ENCODE measurements around the gene BRD9. TPM values are rescaled to one million over a fixed set of nuclear protein-coding genes. Genes with fewer than 3 reads are reported as not detected.

BRD9 gene
- total and polyA plus RNA-seq, 2 donors (not counting 3 experiments of a cell fraction or from before 2014, with no cell fraction given), result 17.6 to 67.6 TPM

DNA sequence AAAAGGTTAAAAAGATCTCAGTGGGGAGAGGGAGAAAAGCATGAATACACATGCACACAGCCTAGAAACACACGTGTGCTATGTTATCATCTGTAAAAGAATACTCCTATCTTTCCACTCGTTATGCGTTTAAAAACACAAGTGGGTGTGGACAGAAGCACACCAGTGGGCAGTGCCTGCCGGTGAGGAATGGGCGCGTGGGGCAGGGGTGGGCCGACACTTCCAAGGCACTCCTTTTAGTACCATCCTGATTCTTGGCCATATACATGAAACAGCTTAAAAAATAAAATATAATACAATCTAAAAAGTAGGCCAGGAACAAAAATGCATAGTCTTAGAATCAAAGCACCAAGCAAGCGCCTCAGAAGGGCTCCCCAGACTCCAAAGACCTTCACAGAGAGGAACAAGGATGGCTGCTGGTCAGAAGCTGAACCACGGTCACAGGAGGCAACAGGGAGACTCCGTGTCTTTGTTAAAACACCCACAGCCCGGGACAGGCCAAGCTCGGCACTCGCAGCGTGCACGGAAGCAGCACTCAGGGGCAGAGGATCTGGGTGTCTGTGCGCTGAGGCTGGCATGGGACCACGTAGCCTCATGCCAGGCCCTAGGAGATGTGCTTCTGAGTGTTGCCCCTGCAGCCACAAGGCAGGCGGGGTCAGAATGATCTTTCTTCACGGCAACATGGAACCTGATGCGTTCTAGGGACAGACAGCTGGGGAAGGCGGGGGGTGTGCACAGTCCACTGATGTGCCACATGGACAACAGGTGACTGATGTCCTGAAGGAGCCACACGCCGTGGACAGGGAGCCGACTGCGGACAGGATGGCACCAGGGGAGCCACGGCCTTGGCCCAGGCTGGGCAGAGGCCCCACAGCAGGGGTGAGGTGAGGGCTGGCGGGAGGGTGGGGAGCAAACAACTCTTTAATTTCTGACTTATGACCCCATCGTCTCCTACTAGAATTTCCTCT is 15.9 kb downstream of the BRD9 start:
- CTCF ChIA-PET, result no interaction called here
- Histone ChIP-seq H3K27ac (ENCODE audit: insufficient read depth, low read depth, low read length) (no peak overlapping the region), H4K20me1 (replicated peaks; ENCODE audit: control insufficient read depth, extremely low read depth, insufficient read depth, low read length) (no peaks in the 10 kb centered on the region), H3K9ac (replicated peaks; ENCODE audit: extremely low read depth, insufficient read depth, low read length) (no peak overlapping the region), H3K36me3 (ENCODE audit: control insufficient read depth in 2 of 2, extremely low read depth in 1 of 2, insufficient read depth in 2 of 2, low read length in 2 of 2) (peaks cover 21 to 39% of the 10 kb centered on the region in 2 experiments), H3K9me3 (replicated peaks; ENCODE audit: control insufficient read depth, insufficient read depth, low read length) (no peaks in the 10 kb centered on the region), H3K4me1 (ENCODE audit: control insufficient read depth, extremely low read depth, insufficient read depth, low read length) (peaks cover 18% of the 10 kb centered on the region), H3K4me3 (replicated peaks in 1 of 3; ENCODE audit: insufficient read depth in 1 of 3, low read depth in 1 of 3, low read length in 3 of 3) (no peak overlapping the region), H3K4me2 (ENCODE audit: insufficient read depth, low read length) (no peak overlapping the region), H3K27me3 (ENCODE audit: control insufficient read depth in 2 of 2, insufficient read depth in 2 of 2, low read length in 2 of 2) (no peaks in the 10 kb centered on the region), H3K79me2 (ENCODE audit: control insufficient read depth, insufficient read depth, low read length) (no peaks in the 10 kb centered on the region), H3K9me1 (replicated peaks; ENCODE audit: control insufficient read depth, extremely low read depth, insufficient read depth, low read length) (no peaks in the 10 kb centered on the region), H2AFZ (ENCODE audit: low read depth, low read length) (no peak overlapping the region)
- dilution Hi-C loops (cut with MboI; ENCODE audit: extremely low pct_ligation_motif_present, low sequenced_read_pairs) (no loop called here), intact Hi-C loops (cut with micrococcal nuclease) (no loop called here)
- POLR2A ChIA-PET, result no interaction called here
- no TSS peak for BruUV-seq (replicated peaks)
- DNase-seq (ENCODE audit: low read depth, low spot score), result no peak
- FAIRE-seq, result no peak
- TF ChIP-seq POLR2AphosphoS5 (IDR thresholded peaks at IDR 0.05; ENCODE audit: insufficient read depth, low read depth, low read length), result no peak

DNA sequence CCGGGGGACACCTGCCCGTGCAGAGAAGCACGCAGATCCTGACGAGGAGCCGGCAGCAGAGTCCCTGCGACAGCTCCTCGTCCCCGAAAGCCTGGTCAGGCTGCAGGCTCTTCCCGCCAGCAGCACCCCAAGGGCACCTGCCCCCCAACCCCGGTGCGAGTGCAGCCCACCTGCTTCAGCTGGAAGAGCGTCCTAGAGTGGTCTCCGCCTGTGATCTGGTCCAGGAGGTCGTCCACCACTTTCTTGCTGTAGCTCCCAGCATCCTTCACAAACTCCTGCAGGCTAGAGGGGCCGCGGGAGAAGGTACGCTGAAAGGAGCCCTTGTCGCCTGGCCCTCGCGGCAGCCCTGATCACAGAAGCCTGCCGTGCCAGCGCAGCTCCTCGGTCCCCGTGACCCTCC is 16.7 kb downstream of the BRD9 start:
- dilution Hi-C loops (cut with MboI; ENCODE audit: extremely low pct_ligation_motif_present, low sequenced_read_pairs), result no loop called here
- Histone ChIP-seq H3K4me2 (ENCODE audit: insufficient read depth, low read length) (no peak overlapping the region), H3K9ac (replicated peaks; ENCODE audit: extremely low read depth, insufficient read depth, low read length) (no peak overlapping the region), H4K20me1 (replicated peaks; ENCODE audit: control insufficient read depth, extremely low read depth, insufficient read depth, low read length) (no peaks in the 10 kb centered on the region), H3K27me3 (ENCODE audit: control insufficient read depth in 2 of 2, insufficient read depth in 2 of 2, low read length in 2 of 2) (no peaks in the 10 kb centered on the region), H3K4me3 (replicated peaks in 1 of 3; ENCODE audit: insufficient read depth in 1 of 3, low read depth in 1 of 3, low read length in 3 of 3) (no peak overlapping the region), H3K9me1 (replicated peaks; ENCODE audit: control insufficient read depth, extremely low read depth, insufficient read depth, low read length) (no peaks in the 10 kb centered on the region), H3K4me1 (ENCODE audit: control insufficient read depth, extremely low read depth, insufficient read depth, low read length) (peaks cover 18% of the 10 kb centered on the region), H3K79me2 (ENCODE audit: control insufficient read depth, insufficient read depth, low read length) (no peaks in the 10 kb centered on the region), H2AFZ (ENCODE audit: low read depth, low read length) (no peak overlapping the region), H3K9me3 (replicated peaks; ENCODE audit: control insufficient read depth, insufficient read depth, low read length) (no peaks in the 10 kb centered on the region), H3K36me3 (ENCODE audit: control insufficient read depth in 2 of 2, extremely low read depth in 1 of 2, insufficient read depth in 2 of 2, low read length in 2 of 2) (peaks cover 19 to 40% of the 10 kb centered on the region in 2 experiments), H3K27ac (ENCODE audit: insufficient read depth, low read depth, low read length) (no peak overlapping the region)
- FAIRE-seq (no peak), DNase-seq (ENCODE audit: low read depth, low spot score) (no peak)
- no TSS peak for BruUV-seq (replicated peaks)
- TF ChIP-seq EZH2 (IDR thresholded peaks at IDR 0.05; ENCODE audit: borderline replicate concordance, low read depth, low read length, severe bottlenecking) (no peak), MYC (IDR thresholded peaks at IDR 0.05; ENCODE audit: low read depth, low read length) (no peak), GATA2 (IDR thresholded peaks at IDR 0.05; ENCODE audit: insufficient read depth, insufficient read length, low read depth, low read length) (no peak), POLR2AphosphoS5 (IDR thresholded peaks at IDR 0.05; ENCODE audit: insufficient read depth, low read depth, low read length) (no peak), FOS (IDR thresholded peaks at IDR 0.05; ENCODE audit: borderline replicate concordance, insufficient read depth, low read length) (no peak), POLR2A (IDR thresholded peaks at IDR 0.05; ENCODE audit: low read depth, low read length) (no peak), JUN (IDR thresholded peaks at IDR 0.05; ENCODE audit: borderline replicate concordance, insufficient read depth, insufficient read length, low read depth) (no peak)
- TF ChIP-seq, protein P1, sequence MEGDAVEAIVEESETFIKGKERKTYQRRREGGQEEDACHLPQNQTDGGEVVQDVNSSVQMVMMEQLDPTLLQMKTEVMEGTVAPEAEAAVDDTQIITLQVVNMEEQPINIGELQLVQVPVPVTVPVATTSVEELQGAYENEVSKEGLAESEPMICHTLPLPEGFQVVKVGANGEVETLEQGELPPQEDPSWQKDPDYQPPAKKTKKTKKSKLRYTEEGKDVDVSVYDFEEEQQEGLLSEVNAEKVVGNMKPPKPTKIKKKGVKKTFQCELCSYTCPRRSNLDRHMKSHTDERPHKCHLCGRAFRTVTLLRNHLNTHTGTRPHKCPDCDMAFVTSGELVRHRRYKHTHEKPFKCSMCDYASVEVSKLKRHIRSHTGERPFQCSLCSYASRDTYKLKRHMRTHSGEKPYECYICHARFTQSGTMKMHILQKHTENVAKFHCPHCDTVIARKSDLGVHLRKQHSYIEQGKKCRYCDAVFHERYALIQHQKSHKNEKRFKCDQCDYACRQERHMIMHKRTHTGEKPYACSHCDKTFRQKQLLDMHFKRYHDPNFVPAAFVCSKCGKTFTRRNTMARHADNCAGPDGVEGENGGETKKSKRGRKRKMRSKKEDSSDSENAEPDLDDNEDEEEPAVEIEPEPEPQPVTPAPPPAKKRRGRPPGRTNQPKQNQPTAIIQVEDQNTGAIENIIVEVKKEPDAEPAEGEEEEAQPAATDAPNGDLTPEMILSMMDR (IDR thresholded peaks at IDR 0.05; ENCODE audit: extremely low read depth in 1 of 2, insufficient read depth in 1 of 2, low read depth in 1 of 2, low read length in 2 of 2), result no peak
- TF ChIP-seq, protein P2, sequence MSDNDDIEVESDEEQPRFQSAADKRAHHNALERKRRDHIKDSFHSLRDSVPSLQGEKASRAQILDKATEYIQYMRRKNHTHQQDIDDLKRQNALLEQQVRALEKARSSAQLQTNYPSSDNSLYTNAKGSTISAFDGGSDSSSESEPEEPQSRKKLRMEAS (IDR thresholded peaks at IDR 0.05; ENCODE audit: insufficient read depth, insufficient read length), result no peak
- ChIA-PET CTCF (interaction anchor here (1.2 kb wide), 1 partner anchor 207 kb away, joined by 3 read pairs; no protein-coding TSS in a partner anchor), POLR2A (no interaction called here)
- intact Hi-C loops (cut with micrococcal nuclease), result no loop called here

All from endothelial cell of umbilical vein (primary cell).